ENCODE data around the gene TJP3.
"Not testable (repeated sequence)": the region's sequence is repeated elsewhere in the genome, so short reads cannot be mapped to it uniquely, and the experiment has no call there.

TJP3 gene

DNA sequence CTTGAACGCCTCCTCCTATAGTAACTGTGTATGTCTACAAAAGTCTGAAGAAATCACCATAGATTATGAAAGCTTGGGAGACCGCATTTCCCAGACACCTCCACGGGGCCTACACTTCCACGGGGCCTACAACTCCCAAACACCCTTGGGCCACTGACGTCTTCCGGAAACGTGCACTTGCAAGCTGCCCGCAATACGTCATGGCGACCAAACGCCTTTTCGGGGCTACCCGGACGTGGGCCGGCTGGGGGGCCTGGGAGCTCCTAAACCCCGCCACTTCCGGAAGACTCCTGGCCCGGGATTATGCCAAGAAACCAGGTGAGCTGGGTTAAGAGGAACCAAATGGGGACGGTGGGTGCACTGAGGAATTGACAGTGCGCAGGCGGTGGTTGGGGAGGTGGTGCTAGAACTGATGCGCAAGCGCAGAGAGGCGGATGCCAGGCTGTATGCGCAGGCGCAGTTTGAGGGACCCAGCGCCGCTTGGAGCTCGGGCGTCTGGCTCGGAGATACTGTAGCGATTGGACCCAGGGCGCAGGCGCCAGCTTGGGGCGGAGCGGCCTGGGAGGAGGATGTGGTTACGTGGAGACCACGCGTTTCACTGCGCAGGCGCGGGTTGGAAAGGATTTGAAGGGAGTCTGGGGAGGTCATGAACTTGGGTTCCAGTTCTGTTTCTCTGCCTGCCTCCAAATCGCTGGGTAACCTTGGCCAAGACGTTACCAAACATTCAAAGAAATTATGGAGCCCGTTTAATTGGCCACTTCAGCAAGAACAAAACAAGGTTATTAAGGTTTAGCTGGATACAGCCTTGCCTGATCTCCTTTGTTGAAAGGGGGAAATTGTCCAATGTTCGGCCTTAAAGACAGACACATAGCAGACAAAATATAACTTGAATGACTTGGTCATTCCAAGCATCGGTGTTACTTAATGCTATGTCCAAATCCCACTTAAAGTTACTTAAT lies 54.6 kb downstream of the TJP3 start, which contains the start of gene MRPL54:
TSS of gene MRPL54 (plus strand) at position 182 of the 959 bp plus-strand sequence. CDS start at position 201, 19 bp downstream.
- in situ Hi-C loops (cut with MboI; ENCODE audit: low sequenced_read_pairs) = no loop called here

DNA sequence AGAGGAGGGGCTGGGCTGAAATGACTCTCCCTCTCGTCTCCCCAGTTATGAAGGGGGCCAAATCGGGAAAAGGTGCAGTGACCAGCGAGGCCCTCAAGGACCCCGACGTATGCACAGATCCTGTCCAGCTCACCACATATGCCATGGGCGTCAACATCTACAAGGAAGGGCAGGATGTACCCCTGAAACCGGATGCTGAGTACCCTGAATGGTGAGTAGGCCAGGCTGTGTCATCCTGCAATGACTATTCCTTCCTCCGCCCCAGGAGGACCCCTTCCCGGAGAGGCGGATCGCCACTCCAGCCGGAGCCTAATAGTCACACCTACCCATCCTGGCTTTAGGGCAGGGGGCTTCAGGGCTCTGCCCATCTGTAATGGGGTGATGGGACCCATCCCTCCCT lies 56.9 kb downstream of the TJP3 start:
- in situ Hi-C loops (cut with MboI; ENCODE audit: low sequenced_read_pairs) = no loop called here

DNA sequence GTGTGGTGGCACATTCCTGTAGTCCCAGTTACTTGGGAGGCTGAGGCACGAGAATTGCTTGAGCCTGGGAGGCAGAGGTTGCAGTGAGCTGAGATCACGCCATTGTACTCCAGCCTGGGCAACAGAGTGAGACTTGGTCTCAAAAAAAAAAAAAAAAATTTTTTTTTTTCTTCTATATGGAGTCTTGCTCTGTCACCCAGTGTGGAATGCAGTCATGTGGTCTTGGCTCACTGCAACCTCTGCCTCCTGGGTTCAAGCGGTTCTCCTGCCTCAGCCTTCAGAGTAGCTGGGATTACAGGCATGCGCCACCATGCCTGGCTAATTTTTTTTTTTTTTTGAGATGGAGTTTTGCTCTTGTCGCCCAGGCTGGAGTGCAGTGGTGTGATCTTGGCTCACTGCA lies 57.6 kb downstream of the TJP3 start:
- in situ Hi-C loops (cut with MboI; ENCODE audit: low sequenced_read_pairs) = not testable (repeated sequence)

DNA sequence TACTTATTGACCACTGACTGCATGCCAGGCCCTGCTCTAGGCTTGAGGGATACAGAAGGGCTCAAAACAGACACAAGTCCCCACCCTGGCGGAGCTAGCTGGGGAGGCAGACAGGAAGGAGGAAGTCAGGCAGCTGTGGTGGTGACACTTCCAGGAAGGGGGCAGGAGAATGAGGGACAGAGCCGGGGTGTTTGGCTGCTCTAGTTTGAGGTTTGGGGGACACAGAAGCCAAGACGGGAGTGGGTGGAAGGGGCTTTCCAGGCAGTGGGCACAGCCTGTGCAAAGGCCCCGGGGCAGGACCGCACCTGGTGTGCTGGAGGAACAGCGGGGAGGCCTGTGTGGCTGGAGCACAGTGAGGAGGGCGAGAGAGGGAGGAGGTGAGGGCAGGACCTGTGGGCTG lies 58.3 kb downstream of the TJP3 start:
- in situ Hi-C loops (cut with MboI; ENCODE audit: low sequenced_read_pairs) = no loop called here

DNA sequence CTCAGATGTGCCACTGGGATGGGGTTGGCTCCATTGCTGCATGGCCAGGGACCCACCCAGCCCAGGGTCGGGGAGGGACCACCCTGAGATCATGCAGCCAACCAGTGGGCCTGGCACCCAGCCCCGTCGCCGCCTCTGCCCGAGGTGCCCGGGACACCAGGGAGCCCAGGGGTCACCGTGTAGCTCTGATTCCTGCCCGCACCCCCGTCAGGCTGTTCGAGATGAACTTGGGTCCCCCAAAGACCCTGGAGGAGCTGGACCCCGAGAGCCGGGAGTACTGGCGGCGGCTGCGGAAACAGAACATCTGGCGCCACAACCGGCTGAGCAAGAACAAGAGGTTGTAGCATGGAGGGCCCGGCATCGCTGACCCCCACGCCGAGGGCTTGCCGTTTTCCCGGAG lies 58.9 kb downstream of the TJP3 start:
- in situ Hi-C loops (cut with MboI; ENCODE audit: low sequenced_read_pairs) = no loop called here

DNA sequence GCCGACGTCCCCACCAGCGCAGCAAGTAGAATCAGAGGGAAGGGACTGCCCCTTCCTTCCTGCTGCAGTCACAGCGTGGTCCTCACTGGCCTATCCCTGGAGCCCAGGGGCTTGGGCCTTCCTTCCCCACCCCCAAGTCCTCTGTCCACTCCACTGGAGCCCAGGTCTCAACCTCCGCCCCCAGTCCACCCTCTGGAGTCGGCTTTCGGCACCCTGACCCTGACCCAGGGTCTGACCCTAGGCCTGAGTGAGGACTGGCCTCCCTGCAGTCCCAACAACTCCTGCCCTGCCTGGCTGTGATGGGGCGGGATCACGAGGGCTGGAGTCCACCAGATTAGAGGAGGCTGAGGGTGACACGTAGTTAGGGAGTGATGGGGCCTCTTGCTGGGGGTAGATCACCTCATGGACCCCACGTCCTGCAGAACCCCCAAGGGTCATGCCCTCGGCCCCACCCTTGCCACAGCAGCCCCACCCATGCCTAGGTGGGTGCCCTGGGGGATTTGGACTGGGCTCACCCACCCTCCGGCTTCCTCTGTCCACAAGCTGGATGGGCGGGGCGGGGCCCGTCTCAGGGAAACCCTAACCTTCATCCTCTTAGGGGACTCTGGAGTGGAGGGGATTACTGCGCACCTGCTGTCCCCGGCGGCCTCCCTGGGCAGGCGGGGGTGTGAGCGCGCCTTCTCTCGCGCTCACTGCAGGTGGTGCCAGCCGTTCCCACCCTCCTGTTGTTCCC lies 60.0 kb downstream of the TJP3 start:
- in situ Hi-C loops (cut with MboI; ENCODE audit: low sequenced_read_pairs) = no loop called here

DNA sequence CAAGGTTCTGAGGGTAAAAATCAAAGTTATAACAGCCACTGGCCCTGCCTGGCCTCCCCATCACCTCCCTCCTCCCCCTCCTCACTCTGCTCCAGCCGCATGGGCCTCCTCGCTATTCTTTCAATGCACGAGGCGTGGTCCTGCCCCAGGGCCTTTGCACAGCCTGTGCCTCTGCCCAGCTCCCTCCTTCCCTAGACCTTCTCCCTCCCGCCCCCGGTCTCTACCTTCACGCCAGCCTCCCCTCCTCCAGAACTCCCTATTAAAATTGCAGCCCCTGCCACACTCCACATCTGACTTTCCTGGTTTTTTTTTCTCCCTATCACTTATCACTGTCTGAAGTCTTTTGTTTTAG lies 60.5 kb downstream of the TJP3 start:
- in situ Hi-C loops (cut with MboI; ENCODE audit: low sequenced_read_pairs) = no loop called here

DNA sequence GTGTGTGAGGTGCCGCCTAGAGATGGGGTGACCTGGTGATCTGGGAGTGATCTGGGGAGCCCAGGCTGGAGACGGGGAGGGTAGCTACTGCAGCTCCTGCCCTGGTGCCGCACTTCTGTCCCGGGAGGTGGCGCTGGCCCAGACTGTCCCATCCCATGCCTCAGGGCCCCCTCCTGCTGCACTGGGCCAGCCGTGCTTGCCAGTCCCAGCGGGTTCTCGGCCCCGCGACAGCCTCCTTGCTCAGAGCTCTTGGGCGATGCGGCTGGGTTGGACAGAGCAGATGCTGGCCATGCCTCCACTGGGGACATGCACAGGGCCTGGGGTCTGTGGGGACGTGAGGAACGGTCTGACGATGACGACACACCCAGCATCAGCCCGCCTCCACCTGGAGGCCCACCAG lies 61.3 kb downstream of the TJP3 start:
- in situ Hi-C loops (cut with MboI; ENCODE audit: low sequenced_read_pairs) = no loop called here

DNA sequence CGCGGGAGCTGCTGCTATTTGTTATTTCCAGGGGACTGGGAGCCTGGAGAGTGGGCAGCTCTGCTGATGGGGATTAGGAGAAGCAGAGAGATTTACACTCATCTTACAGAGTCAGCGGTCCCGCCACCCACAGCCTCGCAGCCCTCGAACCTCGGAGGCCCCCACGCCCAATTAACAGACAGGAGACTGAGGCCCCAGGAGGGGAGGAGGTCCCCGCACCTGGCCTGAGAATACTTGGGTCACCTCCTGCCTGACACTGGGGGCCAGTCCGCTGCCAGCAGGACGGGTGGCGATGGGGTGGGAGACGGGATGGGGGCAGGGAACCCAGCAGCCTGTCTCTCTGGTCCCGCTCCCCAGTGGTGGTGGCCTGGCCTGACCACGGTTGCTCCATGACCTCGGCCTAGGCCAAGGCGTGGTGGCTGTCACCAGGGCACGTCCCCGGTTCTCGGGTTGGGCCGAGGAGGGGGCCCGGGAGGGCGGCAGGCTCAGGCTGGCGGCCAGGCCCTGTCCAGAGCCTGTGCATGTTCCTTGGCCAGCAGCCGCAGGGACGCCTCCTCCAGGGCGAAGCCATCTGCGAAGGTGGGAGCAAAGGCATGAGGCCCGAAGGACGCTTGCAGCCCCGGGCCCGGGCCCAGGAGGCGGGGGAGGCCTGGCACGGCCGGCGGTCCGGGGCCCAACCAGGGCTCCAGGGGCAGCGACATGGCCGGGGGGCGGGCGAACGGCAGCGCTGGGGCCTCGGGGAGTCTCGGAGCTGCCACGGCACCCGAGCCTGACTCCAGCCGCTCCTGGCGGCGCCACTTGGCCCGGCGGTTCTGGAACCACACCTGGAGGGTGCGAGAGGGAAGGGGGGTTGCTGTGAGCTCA lies 62.2 kb downstream of the TJP3 start:
- in situ Hi-C loops (cut with MboI; ENCODE audit: low sequenced_read_pairs) = no loop called here

DNA sequence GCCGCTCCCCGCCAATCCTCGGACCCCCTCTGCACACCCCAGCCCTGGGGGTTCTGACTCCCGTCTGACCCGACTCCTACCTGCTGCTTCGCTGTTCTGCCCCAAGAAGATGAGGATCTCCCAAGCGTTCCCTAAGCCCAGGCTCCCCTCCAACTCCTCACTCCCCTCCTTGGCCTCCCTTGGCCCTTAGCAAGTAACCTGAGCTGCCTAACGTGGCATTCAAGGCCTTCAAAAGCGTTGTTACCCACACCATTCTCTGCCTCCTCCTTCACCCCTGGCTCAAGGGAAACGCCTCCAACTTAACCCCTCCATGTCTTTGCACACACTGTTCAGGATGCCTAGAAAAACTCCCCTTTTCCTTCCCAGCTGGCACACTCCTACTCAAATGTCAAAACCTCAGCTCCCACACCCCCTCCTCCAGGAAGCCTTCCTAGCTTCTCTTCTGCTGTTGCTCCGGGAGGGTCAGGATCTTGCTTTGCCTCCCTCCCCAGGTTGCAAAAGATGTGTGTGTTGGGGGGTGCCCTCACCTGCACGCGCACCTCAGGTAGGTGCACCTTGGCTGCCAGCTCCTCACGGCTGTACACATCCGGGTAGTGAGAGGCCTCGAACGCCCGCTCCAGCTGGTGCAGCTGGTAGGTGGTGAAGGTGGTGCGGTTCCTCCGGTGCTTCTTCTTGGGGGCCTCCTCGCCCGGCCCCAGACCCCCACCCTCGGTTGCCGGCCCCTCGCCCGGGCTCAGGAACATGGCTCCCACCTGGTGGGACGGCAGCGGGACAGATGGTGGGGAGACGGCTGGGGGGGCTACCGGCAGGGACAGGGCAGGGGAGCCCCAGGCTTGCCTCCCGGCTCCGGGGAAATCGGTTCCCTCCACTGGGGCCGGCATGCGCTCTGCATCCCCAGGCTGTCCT lies 63.1 kb downstream of the TJP3 start:
- in situ Hi-C loops (cut with MboI; ENCODE audit: low sequenced_read_pairs) = no loop called here

DNA sequence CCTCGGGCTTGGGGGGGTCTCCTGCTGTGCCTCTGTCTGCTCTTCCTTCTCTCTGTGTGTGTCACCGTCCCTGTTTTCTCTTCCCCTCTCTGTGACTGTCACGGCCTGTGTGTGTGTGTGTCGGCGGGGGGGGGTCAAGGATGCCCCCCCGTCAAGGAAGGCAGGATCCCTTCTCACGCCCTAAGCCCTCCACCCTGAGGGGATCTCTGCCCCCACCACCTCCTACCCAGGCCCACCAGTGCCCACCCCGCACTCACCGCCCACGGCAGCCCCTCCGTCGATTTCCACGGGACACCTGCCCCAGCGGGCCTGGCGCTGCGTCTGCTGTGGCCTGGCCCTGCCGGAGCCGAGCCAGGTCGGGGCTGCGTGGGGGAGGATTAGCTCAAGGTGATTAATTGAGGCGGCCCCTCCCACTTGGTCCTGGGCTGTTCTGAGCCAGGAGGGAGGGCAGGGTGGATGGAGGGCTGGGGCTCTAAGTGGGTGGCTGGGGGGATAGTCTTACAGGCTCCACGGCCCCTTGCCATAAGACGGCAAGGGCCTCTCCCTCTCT lies 63.8 kb downstream of the TJP3 start, which contains the start of gene RAX2:
TSS of gene RAX2 (minus strand) at position 323 of the 550 bp plus-strand sequence. CDS start 486 bp downstream, outside the sequence.
- in situ Hi-C loops (cut with MboI; ENCODE audit: low sequenced_read_pairs) = no loop called here

DNA sequence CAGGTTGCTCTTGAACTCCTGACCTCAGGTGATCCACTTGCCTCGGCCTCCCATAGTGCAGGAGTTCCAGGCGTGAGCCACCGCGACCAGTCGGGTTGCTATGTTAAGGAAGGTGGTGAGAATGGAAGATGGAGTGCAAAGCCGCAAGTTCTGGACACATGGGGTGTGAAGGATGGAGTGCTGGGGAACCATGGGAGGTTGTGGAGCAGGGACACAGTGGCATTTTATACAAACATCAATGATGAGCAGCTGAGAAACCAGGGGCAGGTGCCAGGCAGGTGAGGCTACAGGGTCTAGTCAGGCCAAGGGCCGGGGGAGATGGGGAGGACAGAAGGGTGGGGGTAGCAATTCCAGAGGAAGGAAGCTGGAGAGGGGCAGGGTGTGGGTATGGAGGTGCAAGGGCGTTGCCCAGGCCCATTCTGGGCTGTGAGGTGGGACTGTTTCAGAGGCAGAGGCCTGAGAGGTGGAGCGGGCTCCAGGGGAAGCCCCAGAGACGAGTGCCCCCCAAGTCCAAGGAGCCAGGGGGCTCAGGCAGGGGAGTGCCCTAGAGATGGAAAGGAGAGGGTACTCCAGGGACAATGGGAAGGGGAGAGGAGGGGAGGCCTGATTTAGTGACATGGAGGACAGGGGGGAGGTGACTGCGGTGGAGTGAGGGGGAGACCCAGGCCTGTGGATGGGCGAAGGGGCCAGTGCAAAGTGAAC lies 65.8 kb downstream of the TJP3 start:
- in situ Hi-C loops (cut with MboI; ENCODE audit: low sequenced_read_pairs) = no loop called here

DNA sequence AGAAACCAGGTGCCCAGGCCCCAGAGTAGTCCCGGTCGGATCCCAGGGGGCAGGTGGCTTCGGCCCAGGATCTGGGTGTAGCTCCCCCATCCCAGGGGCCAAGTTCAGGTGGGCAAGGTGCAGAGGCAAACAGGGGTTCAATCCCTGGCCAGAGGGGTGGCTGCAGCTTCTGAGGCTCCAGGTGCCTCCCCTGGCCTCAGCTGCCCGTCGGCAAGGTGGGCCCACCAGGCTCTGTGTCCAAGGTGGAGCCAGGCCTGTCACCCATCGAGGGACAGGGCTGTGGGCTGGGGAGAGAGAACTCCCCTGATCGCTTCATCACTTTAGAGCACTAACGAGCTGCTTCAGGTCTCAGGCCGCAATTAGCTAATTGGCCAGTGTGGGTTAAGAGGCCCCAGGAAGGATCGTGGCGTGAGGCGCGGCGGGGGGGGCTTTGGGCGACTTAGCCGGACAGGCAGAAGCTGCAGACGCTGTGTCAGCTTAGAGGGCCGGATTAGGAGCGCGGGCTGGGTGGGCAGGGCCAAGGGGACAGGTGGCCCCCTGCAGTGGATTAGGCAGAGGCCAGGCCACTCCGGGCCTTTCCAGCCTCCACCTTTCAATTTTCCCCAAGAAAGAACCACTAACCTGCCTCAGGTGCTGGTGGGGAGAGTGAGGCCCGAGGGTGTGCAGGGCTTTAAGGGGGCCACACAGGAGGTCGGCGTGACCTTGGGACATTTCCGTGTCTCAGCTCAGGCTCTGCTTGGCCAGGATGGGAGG lies 66.6 kb downstream of the TJP3 start:
- in situ Hi-C loops (cut with MboI; ENCODE audit: low sequenced_read_pairs) = no loop called here

DNA sequence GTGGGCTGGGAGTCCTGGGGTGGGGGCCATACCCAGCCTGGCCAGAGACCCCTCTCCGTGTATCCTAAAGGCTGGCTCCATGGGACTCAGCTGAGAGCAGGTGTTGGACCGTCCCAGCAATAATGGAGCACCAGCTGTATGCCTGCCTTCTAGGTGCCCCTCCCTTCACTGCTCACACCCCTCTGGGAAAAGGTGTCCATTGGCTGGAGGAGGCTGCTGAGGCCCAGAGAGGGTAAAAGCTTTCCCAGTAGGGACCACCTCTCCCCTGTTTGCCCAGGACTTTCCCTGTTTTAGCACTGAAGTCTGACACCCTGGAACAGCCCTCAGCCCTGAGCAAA lies 67.2 kb downstream of the TJP3 start:
- in situ Hi-C loops (cut with MboI; ENCODE audit: low sequenced_read_pairs) = no loop called here

DNA sequence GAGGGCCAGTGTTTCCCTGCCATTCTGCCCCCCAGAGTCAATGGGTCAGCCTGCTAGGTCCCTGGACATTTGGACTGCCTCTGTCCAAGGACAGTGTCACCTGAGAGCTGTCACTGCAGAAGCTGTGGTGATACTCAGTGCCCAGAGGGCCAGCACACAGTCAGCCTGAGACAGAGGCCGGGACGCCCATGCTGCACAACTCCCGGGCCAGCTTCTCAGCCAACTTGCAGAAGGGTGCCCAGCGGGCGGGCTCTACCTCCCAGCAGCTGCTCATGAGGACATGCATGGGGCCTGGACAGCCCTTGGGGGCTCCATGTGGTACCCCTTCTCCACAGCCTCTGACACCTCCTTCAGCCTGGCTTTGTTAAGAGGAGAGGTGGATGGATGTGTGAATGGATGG lies 67.6 kb downstream of the TJP3 start:
- in situ Hi-C loops (cut with MboI; ENCODE audit: low sequenced_read_pairs) = no loop called here

DNA sequence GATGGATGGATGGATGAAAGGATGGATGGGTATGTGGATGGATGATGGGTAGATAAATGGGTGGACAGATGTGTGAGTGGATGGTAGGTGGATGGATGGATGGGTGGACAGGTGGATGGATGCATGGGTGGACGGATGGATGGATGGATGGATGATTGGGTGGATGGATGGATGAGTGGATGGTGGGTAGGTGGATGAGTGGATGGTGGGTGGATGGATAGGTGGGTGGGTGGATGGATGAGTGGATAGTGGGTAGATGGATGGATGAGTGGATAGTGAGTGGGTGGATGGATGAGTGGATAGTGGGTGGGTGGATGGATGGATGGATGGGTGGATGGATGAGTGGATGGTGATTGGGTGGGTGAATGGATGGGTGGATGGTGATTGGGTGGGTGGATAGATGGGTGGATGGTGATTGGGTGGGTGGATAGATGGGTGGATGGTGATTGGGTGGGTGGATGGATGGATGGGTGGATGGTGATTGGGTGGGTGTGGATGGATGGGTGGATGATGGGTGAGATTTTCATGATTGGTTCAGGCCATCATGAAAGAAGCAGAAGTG lies 68.4 kb downstream of the TJP3 start:
- in situ Hi-C loops (cut with MboI; ENCODE audit: low sequenced_read_pairs) = no loop called here

DNA sequence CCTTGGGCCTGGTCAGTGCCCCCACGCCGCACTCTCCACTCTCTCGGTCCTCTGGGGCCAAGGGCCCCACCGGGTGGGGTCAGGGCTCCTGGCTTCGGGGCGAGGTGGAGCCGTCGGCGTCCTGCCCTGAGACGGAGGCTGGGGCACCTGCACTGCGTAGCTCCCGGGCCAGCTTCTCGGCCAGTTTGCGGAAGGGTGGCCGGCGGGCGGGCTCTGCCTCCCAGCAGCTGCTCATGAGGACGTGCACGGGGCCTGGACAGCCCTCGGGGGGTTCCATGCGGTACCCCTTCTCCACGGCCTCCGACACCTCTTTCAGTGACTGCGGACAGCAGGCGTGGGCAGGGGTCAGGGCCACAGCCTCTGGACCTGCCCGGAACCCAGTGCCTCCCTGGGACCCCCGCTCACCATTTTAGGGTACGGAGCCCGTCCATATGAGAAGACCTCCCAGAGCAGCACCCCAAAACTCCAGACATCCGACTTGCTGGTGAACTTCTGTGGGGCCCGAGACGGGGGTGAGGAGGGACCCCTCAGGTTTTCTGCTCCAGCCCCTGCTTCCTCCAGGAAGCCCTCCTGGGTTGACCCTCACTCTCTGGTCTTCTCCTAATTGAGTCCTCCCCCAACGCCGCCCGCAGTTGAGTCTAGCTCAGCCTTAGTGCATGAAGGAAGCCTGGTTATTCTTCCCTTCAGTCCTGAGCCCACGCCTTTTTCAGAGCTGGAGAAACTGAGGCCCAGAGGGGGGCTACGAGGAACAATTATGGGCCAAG lies 70.1 kb downstream of the TJP3 start:
- in situ Hi-C loops (cut with MboI; ENCODE audit: low sequenced_read_pairs) = no loop called here

Data from HL-60/S4 (cell line).